22Rv1 (cell line): ENCODE measurements around the gene SYNRG.

Source experiments
- ZFX ChIP-seq: fragments of 450-650 bp; IDR thresholded peaks from 2 replicates; pipeline ENCODE4 v1.6.1; 2017; ENCODE audit warnings: antibody characterized with exemption, borderline replicate concordance
- TF ChIP-seq, protein P1 (sequence below): fragments of 450-650 bp; IDR thresholded peaks from 2 replicates; pipeline ENCODE4 v1.5.1; 2017; ENCODE audit warnings: mild to moderate bottlenecking

DNA sequence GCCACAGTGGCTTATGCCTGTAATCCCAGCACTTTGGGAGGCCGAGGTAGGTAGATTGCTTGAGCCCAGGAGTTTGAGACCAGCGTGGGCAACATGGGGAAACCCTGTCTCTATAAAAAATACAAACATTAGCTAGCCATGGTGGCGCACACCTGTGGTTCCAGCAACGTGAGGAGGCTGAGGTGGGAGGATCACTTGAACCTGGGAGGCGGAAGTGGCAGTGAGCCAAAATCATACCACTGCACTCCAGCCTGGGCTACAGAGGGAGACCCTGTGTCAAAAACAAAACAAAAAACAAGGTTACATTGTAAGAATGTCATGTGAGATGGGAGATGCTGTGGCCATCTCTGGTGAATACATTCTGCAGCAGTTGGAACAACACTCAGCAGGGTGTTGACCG is 106.1 kb downstream of the SYNRG start:
- TF ChIP-seq, protein P1, sequence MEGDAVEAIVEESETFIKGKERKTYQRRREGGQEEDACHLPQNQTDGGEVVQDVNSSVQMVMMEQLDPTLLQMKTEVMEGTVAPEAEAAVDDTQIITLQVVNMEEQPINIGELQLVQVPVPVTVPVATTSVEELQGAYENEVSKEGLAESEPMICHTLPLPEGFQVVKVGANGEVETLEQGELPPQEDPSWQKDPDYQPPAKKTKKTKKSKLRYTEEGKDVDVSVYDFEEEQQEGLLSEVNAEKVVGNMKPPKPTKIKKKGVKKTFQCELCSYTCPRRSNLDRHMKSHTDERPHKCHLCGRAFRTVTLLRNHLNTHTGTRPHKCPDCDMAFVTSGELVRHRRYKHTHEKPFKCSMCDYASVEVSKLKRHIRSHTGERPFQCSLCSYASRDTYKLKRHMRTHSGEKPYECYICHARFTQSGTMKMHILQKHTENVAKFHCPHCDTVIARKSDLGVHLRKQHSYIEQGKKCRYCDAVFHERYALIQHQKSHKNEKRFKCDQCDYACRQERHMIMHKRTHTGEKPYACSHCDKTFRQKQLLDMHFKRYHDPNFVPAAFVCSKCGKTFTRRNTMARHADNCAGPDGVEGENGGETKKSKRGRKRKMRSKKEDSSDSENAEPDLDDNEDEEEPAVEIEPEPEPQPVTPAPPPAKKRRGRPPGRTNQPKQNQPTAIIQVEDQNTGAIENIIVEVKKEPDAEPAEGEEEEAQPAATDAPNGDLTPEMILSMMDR: no peak
- TF ChIP-seq ZFX: no peak
